Activated CD8-positive, alpha-beta memory T cell treated with anti-CD3 and anti-CD28 coated beads, Interleukin-2, amount 50 U/mL, for 1 hour (primary cell): ENCODE results near the gene ZNF282.

Experiments used
- DNase-seq: peaks from one replicate; pipeline ENCODE4 v3.0.0-alpha.2; 2020; ENCODE audit errors: extremely low read depth

Gene ZNF282

DNA sequence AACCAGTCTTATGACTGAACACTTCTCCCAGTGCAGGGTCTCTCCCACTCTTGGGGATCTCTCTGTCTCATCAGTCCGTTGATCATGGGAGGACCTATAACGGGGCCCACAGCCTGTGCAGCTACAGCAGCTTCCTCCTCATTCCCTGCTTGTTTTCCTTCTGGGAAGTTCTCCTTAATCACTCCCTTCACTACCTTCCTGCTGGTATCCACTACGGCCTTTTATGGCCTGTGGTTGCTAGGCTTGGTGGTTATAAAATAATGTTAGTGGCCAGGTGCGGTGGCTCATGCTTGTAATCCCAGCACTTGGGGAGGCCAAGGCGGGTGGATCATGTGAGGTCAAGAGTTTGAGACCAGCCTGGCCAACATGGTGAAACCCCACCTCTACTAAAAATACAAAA is 3.5 kb upstream of the ZNF282 start:
- DNase-seq: no peak

DNA sequence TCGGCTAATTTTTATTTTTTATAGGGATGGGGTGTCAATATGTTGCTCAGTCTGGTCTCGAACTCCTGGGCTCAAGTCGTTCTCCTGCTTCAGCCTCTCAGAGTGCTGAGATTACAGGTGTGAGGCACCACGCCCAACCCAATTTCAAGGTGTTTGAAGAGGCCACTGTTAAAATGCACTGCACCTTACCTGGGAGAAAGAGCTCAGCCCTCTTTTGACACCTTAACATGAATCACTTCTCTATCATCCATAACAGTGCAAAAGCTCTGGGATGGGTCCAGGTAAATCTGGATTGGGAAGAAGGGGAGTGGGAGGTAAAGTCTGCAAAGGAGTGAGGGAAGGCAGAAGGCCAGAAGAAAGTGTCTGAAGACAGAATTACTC is 557 bp upstream of the ZNF282 start:
- no peak for DNase-seq

DNA sequence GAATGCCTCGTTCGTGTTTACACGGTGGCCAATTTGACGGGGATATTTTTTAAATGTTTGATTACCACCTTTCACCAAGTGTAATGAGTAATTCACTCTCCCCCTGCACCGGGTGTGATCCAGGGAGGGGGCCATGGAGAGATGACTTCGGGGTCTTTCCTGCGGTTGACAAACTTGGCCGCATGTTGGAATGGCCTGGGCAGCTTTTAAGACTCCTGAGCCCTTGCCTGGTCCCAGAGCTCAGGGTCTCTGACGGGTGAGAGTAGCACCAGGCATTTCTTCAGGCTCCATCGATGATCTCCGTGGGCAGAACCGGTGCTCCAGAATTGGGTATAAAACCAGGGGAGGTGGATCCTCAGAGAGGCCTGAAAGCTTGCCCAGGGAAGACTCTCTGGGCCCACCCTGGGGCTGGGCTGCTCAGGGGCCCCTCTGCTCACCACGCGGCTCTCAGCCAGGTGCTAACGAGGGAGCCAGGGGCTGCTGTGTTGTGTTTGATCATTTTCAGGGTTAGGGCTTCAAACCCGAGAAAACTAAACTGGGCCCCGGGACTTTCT is 882 bp downstream of the ZNF282 start:
- no peak for DNase-seq

DNA sequence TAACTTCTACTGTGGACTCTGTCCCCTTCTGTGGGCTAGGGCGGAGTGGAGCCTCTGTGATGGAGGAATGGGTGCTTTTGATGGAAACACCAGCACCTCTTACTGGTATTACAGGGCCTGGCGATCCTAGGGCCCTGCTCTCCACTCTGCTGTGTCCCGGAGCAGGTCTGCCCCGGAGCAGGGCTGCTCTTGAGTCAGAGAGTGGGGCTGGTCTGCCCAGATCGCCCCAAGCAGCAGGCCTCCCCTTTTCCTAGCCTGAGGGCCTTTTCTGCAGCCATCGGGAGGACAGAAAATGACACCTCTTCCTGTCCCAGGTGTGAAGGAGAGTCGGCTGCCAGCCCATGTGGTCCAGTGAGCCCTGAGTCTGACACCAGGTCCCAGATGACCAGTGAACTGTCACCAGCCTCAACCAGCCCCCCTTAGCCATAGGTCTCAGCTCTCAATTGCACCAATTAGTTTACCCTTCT is 1.4 kb downstream of the ZNF282 start:
- no peak for DNase-seq

DNA sequence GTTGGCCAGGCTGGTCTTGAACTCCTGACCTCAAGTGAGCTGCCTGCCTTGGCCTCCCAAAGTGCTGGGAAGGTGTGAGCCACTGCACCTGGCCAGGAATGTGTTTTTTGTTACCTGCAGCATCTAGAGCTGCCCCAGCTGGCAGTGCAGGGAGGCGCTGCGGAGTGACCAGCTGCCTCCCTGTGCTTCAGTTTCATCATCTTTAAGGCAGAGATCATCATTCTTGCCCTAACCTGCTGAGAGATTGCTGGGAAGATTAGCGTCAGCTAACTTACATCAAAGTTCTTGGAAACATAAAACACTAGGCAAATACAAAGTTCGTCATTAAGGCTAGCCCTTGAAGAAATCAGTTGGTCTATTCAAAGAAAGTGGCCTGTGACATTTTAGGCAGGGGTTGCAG is 2.3 kb downstream of the ZNF282 start:
- no peak for DNase-seq

DNA sequence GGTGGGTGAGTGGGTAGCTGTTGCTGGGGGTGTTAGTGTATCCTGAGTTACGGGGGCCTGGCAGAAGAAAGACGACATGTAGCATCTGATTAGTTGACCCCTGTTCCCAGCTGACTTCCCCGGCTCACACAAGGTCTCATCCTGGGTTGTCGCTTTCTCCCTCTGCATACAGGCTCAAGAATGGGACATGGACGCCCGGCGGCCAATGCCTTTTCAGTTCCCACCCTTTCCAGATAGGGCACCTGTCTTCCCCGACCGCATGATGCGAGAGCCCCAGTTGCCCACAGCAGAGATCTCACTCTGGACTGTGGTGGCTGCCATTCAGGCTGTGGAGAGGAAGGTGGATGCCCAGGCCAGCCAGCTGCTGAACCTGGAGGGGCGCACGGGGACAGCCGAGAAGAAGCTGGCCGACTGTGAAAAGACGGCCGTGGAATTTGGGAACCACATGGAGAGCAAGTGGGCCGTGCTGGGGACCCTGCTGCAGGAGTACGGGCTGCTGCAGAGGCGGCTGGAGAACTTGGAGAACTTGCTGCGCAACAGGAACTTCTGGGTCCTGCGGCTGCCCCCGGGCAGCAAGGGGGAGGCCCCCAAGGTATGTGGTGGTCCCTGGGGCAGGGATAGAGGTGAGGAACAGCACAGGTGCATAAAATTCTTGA is 2.9 kb downstream of the ZNF282 start:
- no peak for DNase-seq

DNA sequence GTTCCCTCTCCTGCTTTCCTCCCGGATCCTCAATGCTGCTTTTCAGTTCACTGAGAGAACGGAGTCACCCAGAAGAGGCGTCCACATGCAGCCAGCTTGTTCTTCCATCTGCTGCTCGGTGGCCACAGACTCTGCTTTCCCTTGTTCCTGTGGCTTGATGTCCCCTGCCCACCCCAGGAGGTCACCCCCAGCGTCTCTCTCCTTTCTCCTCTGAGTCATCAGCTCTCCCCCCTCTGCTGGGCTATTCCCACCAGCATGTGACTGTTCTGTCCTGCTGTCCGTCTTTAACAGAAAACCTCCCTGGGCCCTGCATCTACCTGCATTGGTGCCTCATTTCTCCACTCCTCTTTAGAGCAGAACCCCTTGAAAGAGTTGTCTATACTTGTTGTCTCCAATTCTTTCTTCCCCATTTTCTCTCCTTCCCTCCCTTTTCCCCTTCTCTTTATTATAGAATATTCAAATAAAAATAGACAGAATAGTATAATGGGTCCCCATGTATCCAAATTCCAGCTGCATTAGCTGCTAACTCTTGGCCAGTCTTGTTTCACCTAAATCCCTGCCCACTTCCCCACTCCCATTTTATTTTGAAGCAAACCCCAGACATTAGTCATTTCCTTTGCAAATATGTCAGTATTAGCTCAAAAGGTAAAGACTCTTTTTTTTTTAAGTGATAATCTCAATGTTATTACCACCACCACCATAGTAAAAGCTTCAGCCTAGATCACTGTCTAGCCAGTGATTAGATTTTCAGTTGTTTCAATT is 4.1 kb downstream of the ZNF282 start:
- no peak for DNase-seq

DNA sequence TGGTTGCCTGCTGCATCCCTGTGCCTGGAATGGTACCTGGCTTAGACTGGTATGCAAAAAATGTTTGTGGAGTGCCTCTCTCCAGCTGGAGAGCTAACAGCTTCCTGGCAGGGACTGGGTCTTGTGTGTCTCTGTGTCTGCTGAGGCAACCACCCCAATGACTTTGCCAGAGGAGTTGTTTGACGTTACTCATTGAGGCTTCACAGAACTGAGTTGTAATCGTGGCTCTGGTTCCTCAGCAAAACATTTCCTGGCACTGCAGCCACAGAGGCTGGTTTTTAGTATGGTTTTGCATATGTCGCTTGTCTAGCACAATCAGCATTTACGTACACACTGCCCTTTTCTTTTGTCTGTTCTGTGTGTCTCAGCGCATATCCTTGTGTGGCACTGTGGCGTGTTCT is 7.5 kb downstream of the ZNF282 start:
- no peak for DNase-seq

DNA sequence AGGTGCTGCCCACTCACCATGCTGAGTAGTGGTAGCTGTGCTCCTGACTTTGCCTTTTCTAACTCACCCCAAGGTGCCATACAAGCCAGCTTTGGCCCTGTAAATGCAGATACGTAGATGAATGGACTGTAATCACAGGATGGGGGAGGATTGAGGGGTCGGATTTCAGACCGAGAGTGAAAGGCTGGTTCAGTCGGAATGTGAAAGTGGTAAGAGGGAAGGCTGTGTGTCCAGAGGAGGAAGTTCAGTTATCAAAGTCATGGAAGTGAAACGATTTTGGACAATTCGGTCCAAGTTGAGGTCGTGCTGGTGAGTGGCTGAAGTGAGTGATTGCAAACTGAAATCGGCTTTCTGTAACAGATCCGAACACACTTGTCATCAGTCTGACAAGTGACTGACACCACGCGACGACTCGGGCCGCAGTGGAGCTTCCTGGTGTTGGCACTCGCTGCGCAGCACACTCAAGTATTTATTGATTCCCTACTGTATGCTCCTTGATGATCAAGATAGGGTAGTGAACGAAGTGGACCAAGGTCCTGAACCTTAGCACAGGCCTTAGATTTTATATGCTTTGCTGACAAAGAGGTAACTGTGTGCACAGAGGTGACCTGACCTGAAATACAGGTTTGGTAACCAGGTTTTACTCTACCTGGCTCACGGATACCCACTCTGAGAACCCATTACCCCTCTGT is 10.5 kb downstream of the ZNF282 start:
- no peak for DNase-seq

DNA sequence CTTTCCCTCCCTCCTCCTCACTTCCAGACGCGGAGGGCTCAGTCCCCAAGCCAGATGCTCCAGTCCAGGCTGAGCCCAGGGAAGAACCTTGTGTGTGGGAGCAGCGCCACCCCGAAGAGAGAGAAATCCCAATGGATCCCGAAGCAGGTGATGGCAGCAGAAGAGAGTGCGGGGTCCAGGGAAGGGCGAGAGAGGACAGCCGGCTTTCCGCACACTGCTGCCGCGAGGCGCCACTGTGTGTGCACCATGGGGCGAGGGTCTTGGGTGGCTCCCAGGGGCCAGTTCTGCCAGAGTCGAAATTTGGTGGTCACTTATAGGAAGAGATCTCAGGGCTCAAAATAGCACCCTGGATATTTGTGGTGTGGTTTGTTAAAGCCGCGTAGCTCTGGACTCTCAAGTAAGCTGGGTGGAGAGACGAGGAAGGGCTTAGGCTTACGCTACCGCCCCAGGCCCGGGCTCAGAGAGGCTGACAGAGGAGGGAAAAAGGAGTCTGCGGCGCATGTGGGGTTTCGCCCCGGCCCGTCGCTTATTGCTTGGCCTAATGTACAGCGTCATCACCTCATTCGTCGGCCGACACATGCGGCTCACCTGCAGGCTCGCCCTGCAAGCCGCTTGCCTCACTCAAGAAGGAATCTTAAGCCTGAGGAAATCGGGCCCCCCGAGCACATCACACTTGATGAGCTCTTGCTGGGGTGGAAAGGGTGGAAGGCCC is 12.1 kb downstream of the ZNF282 start:
- DNase-seq: no peak

DNA sequence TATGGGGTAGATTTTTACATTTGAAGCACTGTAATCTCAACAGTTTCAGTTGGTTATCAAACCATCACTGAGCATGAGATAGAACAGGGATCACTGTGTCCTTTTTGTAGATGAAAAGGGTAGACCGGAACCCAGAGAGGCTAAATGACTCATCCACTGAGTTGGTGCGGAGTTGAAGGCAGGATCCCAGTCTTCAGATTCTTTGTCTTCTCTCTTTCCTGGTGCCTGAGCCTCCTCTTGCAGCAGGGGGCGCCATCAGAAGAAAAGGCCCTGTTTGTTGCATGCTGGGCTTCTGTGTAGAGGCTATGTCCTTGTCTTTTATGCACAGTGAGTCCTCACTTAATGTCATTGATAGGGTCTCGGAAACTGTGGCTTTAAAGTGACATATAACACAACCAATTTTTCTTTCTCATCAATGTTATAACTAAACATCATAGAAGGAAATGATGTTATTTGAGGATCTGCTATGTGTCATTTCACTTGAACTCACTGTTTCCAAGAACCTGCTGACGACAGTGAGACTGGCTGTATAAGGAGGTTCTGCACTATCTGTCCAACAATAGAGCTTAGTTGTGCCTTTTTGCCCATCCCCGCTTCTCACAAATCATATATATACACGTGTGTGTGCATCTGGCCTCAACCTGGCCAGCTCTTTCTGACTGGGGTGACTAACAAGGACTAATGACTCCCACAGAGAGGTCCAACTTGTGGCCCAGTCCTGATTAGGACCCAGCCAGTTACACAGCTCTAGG is 14.3 kb downstream of the ZNF282 start:
- DNase-seq: peak; percentile 19

DNA sequence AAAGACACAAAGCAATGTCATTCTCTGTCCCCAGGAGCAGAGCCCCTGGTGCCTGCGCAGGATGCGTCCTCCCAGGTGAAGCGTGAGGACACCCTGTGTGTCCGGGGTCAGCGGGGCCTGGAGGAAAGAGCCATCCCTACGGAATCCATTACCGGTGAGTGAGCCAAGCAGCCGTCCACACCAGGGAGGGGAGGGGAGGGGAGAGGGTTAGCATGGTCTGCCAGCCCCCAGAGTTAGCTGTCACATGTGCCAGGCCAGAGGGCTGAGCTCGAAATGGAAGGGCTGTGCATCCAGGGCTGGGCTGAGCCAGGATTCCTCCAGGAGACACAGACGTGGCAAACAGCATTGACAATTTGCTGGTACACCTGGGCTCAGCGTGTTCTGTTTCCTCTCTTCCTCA is 15.2 kb downstream of the ZNF282 start:
- no peak for DNase-seq

DNA sequence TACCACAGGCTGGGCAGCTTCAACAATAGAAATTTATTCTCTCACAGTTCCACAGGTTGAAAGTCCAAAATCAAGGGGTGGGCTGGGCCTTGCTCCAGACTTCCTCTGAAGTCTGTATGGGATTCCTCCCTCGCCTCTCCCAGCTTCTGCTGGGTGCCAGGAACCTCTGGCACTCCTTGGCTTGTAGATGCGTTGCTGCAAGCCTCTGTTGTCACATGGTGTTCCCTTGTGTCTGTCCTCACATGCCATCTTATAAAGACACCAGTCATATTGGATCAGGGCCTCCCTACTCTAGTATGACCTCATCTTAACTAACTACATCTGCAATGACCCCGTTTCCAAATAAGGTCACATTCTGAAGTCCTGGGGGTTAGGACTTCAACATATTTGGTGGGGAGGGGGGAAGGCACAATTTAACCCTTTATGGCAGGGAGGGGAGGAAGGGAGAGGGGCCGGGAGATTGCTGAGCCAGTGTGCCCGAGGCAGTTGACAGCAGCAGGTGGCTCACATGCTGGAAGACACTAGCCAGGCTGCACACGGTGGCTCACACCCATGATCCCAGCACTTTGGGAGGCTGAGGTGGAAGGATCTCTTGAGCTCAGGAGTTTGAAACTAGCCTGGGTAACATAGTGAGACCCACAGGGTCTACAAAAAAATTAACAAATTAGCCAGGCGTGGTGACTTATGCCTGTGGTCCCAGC is 18.8 kb downstream of the ZNF282 start:
- DNase-seq: no peak

DNA sequence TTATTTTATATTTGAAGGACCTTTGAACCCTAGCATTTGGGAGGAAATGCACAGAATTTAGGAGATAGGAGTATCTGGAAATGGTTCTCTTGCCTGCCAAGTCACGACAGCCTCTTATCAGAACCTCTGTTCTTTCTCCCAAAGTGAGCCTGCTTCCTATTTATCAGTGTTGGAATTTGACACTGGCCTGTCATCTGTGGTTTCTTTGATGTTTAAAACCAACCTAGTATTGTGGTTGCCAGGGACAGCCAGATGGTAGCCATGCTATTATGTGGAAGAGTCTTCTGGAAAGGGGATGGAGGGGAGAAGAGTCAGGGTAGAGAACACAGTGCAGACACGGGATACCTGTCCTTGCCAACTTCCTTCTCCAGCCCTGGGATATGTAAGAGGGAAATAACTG is 21.1 kb downstream of the ZNF282 start:
- DNase-seq: no peak

DNA sequence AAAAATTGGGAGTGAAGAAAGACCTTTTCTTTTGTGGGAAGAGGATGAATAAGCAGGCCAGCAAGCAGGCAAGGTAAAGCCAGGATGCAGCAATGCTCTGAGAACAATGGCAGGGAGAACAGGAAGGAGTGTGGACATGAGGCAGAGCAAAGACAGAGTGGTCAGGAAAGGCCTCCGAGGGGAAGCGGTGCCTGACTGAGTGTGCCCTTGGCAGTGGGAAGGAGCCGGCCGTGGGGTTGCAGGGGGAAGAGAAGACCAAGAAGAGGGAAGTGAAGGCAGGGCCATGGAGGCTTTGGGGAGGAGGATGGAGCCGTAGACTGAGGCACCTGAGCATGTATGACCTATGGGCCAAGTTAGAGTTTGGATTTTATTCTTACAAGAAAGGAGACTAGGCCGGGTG is 22.2 kb downstream of the ZNF282 start:
- DNase-seq: no peak

DNA sequence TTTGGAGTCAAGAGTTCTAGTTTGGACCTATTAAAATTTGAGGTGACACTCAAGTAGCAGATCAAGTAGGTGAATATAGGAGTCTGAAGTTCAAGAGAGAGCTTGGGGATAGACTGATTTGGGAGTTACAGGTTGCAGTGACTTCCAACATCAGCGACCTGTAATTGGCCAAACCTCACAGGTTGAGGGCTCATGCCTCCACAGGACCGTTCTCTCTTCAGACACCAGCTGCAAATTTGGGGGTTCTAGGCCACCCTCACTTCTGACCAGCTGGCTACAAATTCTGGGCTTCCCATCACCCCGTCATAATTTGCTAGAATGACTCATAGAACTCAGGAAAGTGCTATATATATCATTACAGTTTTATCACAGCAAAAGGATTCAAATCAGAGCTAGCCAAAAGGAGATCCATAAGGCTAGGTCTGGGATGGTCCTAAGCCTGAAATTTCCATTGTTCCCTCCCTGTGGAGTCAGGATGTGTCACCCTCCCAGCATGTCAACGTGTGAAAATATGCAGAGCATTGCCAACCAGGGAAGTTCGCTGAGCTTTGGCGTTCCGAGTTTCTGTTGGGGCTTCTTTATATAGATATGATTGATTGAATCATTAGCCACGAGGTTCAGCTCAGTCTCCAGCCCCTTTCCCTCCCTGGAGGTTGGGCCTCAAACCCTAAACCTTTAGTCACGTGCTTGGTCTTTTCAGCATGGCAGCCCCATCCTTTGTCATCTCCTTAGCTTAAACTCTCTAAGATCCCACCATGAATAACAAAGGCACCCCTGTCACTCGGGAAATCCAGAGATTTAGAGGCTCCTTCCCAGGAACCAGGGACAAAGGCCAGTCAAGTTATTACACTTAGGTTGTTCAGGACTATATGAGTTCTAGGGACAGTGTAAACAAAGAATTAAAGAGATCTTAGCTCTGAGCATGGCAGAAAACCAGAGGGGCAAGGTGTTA is 23.4 kb downstream of the ZNF282 start:
- no peak for DNase-seq

DNA sequence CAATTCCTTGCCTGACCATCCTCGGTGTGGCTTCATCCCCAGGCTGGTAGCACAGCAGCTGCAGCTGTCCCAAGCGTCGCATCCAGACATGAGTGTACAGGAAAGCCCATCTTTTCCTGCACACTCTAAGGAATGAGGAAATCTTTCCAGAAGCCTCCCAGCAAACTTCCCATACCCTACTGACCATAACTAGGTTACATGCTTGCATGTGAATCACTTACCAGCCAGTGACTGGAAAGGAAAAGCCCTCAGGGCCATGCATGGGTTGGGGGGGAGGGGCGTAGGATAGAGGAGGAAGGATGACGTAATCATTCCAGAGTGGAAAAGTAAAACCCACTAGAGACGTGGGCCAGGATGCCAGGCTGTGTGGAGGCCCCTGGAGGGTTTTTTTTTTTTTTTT is 25.2 kb downstream of the ZNF282 start:
- no peak for DNase-seq

DNA sequence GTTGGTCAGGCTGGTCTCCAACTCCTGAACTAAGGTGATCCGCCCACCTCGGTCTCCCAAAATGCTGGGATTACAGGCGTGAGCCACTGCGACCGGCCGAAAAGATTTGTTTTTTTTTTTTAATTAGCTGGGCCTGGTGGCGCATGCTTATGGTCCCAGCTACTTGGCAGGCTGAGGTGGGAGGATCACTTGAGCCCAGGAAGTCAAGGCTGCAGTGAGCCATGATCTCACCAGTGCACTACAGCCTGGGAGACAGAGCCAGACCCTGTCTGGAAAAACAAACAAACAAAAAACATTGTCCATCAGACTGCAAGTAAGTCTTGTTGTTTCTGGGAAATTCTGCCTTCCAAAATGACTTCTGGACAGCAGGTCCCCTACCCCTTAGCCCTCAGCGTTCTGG is 27.8 kb downstream of the ZNF282 start:
- DNase-seq: no peak

DNA sequence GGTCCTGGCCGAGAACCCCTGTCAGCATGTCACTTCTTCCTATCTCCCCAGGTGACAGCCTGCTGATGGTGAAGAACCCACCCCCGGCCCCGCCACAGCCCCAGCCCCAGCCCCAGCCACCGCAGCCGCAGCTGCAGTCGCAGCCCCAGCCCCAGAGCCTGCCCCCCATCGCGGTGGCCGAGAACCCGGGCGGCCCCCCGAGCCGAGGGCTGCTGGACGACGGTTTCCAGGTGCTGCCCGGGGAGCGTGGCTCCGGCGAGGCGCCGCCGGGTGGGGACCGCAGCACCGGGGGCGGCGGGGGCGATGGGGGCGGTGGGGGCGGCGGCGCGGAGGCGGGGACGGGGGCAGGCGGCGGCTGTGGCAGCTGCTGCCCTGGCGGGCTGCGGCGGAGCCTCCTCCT is 28.4 kb downstream of the ZNF282 start:
- DNase-seq: no peak

DNA sequence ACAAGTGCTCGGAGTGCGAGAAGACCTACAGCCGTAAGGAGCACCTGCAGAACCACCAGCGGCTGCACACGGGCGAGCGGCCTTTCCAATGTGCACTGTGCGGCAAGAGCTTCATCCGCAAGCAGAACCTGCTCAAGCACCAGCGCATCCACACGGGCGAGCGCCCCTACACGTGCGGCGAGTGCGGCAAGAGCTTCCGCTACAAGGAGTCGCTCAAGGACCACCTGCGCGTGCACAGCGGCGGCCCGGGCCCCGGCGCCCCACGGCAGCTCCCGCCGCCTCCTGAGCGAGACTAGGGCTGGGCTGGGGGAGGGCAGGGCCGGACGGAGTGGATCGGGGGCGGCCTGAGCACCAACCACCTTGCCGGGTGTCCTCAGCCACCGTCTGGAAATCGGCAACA is 29.0 kb downstream of the ZNF282 start:
- no peak for DNase-seq
